ENCODE results near the gene LTBR.

DNA sequence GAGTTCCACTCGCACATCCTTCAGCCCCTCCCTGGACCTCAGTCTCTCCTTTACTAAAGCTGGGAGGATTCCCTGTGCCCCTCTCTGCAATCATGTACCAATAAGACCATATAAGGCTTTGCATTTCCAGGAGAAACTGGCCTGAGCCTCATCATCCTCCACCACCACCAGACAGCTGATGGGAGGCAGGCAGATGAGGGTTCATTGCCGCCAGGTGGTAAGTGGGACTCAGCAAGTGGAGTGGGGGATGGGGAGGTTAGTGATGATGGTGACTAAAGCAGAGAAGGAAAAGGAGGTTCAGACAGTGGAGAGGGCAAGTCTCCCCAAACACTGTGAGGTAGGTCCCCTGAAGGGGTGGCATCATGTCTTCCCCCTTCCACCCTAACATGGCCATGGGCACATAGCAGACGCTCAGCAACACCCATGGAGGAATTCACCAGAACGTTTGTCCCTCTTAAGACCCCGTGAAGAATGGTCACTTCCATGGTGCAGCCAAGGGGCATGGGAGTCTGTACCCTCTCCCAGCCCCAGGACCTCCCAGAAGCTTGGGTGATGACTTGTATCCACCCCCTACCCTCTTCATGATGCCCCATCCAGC lies 37.6 kb upstream of the LTBR start:
- TF ChIP-seq CTCF (IDR thresholded peaks at IDR 0.05), result no peak
- no peak for TF ChIP-seq EZH2 (IDR thresholded peaks at IDR 0.05; ENCODE audit: borderline replicate concordance, insufficient read depth, low read depth, low read length, poor library complexity, severe bottlenecking)
